Suppressor macrophage (primary cell): ENCODE results near the gene CCNE1.
A peak's percentile ranks its signal among the peaks of the same experiment; 100 is the strongest.

Experiments
- DNase-seq, 4 experiments: peaks; one replicate each; pipeline ENCODE4 v3.0.0-alpha.2; 2020 to 2022
- total RNA-seq, 17 experiments: gene quantifications; one replicate each; lab custom pipeline; 2026; ENCODE audit warnings: mixed read lengths in 6 of 17, inconsistent platforms in 3 of 17; lab: John Stamatoyannopoulos, UW

CCNE1 gene
- 3.6 to 16.6 (median 6.9) reads per million in 17 experiments for total RNA-seq

GRCh38 chr19:29811125-29812079 lies at the start of gene CCNE1:
TSS of gene CCNE1 (plus strand) at chr19:29811991. CDS start at chr19:29812556, 565 bp downstream.
- peak; percentile 93 to 99 (median 97) for DNase-seq

GRCh38 chr19:29763196-29763595 lies 48.6 kb upstream of the CCNE1 start:
- DNase-seq = no peak

GRCh38 chr19:29764361-29764760 lies 47.4 kb upstream of the CCNE1 start:
- no peak for DNase-seq

GRCh38 chr19:29766100-29766499 lies 45.7 kb upstream of the CCNE1 start:
- no peak for DNase-seq

- no peak for DNase-seq
Observed at GRCh38 chr19:29767039-29767735, 44.6 kb upstream of the CCNE1 start.

GRCh38 chr19:29768166-29768565 lies 43.6 kb upstream of the CCNE1 start:
- DNase-seq = no peak

GRCh38 chr19:29769997-29770396 lies 41.8 kb upstream of the CCNE1 start:
- no peak for DNase-seq

- no peak for DNase-seq
Observed at GRCh38 chr19:29770648-29771047, 41.1 kb upstream of the CCNE1 start.

GRCh38 chr19:29771708-29772414 lies 39.9 kb upstream of the CCNE1 start:
- peak; percentile 51 to 75 (median 58) for DNase-seq

- DNase-seq = no peak
Observed at GRCh38 chr19:29772696-29773095, 39.1 kb upstream of the CCNE1 start.

GRCh38 chr19:29773141-29773540 lies 38.6 kb upstream of the CCNE1 start:
- DNase-seq = no peak

GRCh38 chr19:29774126-29774525 lies 37.7 kb upstream of the CCNE1 start:
- DNase-seq = no peak

GRCh38 chr19:29777781-29778309 lies 33.9 kb upstream of the CCNE1 start:
- DNase-seq = no peak

- no peak for DNase-seq
Observed at GRCh38 chr19:29779921-29780320, 31.9 kb upstream of the CCNE1 start.

- no peak for DNase-seq
Observed at GRCh38 chr19:29781386-29782259, 30.2 kb upstream of the CCNE1 start.

GRCh38 chr19:29782260-29782580 lies 29.6 kb upstream of the CCNE1 start:
- no peak for DNase-seq

GRCh38 chr19:29783627-29784190 lies 28.1 kb upstream of the CCNE1 start:
- DNase-seq = no peak

GRCh38 chr19:29784598-29785223 lies 27.1 kb upstream of the CCNE1 start:
- DNase-seq = no peak

GRCh38 chr19:29785360-29785759 lies 26.4 kb upstream of the CCNE1 start:
- DNase-seq = no peak

- peak in 3 of 4 experiments; percentile 35 to 47 (median 36) for DNase-seq
Observed at GRCh38 chr19:29785955-29786589, 25.7 kb upstream of the CCNE1 start.
